Right ventricle myocardium superior (tissue), 1 donor: Measurements from ENCODE around the gene NUP93. TPM values are rescaled to one million over a fixed set of nuclear protein-coding genes. Genes with fewer than 3 reads are reported as not detected.

ENCODE experiments used
- ATAC-seq: fragments of 200-7000 bp; cut with Tn5 transposase; one replicate; pipeline ENCODE4 v1.9.1; 2020; ENCODE audit warnings: mild to moderate bottlenecking; ENCODE audit not compliant: poor library complexity
- DNase-seq: peaks from one replicate; pipeline ENCODE4 v3.0.0-alpha.2; 2020
- intact Hi-C: fragments of 100-400 bp; cut with DNase I; formaldehyde crosslinking; loops from one replicate; pipeline ENCODE4 v1.11.2; 2022
- total RNA-seq: library from RNA; stranded (reverse); fragmentation: NEBNext Ultra II Directional; extraction: Animal tissue kit (Norgen Biotek cat#: 25700); gene quantifications from one replicate; pipeline ENCODE4 v1.2.1, GENCODE V29; 2021
- donor health status: DM: no; HTN: yes; CAD: no; lungs with severe emphysema.

NUP93 gene
- total RNA-seq, 1 donor from 2014 or later, result 20.6 TPM

DNA sequence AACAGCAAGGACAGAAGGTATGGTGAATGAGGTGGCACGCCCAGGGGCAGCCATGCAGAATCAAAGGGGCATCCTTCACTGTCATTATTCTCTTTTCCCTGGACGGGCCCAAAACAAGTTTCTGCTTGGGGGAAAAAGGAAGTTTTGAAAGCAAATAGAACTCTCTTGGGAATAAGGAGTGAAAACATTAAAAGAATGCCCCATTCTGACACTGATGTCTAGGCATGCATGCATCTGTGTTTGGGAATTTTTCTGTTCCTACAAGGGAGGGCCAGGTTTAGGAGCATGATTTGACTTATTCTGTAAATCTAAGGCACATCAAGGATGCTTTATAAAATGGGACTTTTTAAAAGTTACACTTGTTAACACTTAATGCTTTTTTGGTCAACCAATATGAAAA, 100.7 kb downstream of the NUP93 start:
- intact Hi-C loops, result no loop called here
- no peak for DNase-seq
- no peak for ATAC-seq

DNA sequence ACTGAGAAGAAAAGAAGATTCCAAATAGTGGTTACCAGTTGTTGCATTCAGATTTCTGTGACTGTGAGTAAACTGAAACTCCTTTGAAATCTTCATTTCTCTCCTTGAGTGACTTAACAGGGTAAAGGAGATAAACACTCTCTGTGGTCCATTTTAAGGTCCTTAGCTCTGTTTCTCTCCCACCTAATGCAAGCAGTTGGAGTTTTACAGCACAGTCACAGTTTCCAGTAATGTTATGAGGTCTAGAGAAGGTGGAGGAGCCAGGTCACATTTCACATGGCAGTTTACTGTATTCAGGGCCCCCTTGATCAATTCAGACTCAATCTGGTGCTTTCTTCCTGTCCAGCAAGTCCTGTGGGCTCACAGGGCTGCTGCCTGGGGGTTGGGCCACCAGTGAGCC, 102.8 kb downstream of the NUP93 start:
- ATAC-seq (no peak), DNase-seq (no peak)
- intact Hi-C loops, result no loop called here

DNA sequence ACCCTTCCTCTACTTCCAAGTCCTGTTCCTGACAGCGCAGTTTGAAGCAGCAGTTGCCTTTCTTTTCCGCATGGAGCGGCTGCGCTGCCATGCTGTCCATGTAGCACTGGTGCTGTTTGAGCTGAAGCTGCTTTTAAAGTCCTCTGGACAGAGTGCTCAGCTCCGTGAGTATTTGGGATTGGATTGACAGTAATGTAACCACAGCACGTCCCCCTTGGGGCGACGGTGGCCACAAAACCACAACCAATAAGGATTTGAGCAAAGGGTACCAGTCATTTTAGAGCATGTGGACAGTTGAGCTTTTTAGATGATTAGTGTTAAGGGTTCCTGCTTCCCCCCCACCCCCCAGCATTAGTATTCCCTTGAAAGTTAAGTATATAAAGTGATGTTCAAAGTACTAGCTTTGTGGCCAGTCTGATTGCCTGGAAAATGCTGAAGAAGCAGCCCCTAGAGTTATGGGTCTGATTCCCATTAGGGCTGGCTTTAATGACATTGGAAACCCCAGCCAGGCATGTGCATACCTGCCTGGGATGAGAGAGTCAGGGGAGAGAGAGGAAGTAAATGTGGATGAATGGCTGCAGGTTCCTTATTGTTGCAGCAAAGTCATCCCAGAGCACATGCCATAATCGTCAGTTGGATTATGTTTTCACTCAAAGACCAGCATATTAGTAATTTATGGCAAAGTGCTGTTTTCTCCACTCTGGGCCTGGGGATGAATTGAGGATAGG, 103.5 kb downstream of the NUP93 start:
- no peak for ATAC-seq
- no peak for DNase-seq
- intact Hi-C loops, result no loop called here

DNA sequence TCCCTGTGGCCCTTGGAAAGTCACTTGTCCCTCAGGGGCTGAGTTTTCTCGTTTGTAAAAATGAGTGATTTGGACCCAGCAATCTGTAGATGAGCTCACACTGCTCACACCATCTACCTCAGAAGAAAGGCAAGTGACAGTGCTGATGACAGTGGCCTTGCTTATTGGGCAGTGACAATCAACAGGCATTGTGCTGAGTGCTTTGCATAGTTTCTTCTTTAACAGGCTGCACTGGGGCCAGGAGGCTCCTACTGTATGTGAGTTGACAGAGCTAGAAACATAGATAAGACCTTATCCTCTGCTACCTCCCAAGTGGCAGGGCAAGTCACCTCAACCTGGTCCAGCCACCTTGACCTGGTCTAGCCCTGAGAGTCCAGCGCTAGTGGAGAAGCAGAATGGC, 105.4 kb downstream of the NUP93 start:
- intact Hi-C loops, result no loop called here
- DNase-seq (no peak), ATAC-seq (no peak)

DNA sequence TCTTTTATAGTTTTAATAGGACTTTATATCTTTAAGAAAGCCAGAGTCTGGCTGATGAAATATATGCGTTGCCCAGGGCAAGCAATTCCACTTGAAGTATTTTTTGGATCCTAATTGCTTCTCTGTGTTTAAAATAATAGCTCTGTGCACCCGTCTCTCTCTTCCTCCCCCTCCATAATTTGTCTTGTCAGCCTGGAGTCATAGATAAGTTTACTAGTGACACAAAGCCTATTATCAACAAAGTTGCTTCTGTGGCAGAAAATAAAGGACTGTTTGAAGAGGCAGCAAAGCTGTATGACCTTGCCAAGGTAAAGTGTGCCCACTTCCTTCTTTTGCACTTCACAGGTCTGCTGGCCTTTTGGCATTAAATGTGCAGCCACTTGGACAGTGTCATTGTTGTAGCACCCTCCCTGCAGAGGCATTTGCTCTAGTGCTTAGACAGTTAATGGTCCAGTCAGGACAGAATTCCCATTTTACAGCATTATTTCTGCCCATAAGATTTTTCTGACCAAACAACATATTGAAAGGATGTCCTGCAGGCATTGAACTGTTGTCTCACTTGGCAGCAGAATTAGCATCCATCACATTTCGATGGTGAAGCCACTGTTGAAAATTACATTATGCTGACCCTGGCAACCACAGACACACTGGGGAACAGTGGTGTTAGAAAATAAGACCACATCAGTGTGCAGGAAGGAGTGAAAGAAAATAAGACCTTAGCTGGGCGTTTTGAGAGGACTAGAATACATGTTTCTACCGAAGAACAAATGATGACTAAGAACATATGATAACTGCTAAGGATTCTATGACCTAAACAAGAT, 106.7 kb downstream of the NUP93 start:
- intact Hi-C loops, result no loop called here
- peak; percentile 27 for ATAC-seq
- no peak for DNase-seq

DNA sequence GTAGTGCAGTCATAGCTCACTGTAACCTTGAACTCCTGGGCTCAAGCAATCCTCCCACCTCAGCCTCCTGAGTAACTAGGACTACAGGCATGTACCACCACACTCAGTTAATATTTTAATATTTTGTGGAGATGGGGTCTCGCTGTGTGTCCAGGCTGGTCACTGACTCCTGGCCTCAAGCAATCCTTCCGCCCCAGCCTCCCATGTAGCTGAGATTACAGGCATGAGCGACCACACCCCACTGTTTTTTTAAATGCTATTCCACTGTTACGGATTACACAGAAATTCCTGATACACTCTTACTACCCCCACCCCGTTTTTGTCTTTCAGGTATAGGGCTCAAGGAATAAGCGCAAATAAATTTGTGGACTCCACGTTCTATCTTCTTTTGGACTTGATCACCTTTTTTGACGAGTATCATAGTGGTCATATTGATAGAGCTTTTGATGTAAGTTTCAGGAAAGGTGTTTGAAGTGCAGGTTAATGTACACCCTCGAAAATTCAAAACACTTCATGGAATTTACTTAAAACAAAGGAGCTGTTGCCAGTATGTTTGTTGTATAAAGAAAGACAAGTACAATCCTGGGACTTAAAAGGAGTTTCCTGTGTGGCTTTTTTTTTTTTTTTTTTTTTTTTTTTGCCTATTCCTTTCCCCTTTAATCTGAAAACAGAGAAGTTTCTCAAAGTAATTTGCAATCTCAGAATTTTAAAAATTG, 108.9 kb downstream of the NUP93 start:
- no peak for ATAC-seq
- no peak for DNase-seq
- intact Hi-C loops, result no loop called here

DNA sequence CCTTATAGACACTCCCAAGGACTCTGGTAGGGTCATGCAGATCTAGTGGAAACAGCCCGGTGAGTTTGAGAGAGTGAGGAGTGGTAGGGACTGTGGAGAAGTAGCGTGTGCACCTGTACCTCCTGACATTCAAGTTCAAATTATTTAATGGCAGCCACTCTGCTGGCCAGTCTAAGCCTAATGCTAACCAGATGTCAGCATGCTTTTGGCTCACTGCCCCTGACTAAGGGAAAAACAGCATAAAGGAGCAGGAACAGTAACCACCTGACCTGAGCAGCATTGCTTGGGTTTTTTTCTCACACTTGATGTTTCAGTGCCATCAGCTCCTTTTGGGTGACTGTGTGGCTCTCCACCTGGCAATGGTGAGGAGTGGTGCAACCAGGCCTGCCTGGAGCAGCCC, 111.3 kb downstream of the NUP93 start:
- DNase-seq (no peak), ATAC-seq (no peak)
- intact Hi-C loops, result no loop called here

DNA sequence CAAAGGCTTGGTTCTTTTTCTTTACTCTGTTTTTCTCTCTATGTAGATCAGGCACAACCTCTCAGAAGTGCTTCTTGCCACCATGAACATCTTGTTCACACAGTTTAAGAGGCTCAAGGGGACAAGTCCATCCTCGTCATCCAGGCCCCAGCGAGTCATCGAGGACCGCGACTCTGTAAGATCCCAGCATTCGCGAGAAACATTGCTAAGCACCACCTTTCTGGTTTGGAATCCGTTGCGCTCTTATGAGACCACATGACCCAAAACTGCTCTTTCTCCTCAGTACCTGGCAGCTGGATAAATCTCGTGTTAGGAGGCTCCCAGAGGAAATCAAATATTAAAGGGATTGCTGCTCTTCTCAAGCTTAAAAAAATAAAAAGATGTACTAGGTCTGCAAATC, 111.7 kb downstream of the NUP93 start:
- ATAC-seq (no peak), DNase-seq (no peak)
- intact Hi-C loops, result no loop called here

DNA sequence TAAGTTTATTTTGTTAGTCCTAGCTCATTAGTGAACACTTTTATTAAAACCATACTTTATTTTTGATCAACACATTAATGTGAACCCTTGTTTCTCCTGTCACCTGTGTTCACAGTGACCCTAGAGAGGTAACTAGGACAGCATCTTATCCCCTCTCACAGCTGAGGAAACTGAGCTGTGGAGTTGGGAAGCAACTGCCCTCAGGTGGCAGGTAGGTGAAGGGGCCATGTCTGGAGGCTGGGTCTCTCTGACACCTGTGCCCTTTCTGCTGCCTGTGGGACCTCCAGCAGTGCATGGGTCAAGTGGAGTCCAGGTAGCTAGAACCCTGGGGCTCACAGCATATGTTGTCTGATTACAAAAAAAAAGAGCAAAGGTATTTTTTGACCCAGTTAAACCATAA, 112.2 kb downstream of the NUP93 start:
- intact Hi-C loops, result no loop called here
- ATAC-seq, result no peak

DNA sequence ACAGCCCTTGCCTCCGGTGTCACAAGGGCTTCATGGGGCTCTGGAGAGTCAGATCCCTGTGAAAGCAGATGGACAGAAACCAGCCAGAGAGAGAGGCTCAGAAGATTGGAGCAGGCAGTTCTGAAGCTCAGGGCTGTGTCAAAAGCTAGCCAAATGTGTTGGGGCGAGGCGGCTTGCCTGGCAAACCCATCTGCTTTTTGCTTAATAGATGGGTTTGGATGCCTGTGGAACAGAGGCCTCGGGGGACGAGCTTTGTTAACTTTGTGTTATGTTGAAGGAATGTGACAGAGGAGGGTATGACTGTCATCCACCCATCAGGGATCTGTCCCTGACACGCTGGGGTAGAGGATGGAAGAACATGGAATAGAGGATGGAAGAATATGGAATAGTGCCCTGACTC, 114.1 kb downstream of the NUP93 start:
- DNase-seq (no peak), ATAC-seq (no peak)
- intact Hi-C loops, result no loop called here

More for the DNA sequence above, 112.2 kb downstream of the NUP93 start:
- DNase-seq, result no peak

GRCh38 chr16:56847173-56847910, 117.4 kb downstream of the NUP93 start:
- intact Hi-C loops, result no loop called here
- DNase-seq (no peak), ATAC-seq (no peak)

- intact Hi-C loops, result no loop called here
- no peak for DNase-seq
- peak; percentile 85 for ATAC-seq
Observed at GRCh38 chr16:56848029-56848936, 118.4 kb downstream of the NUP93 start.

DNA sequence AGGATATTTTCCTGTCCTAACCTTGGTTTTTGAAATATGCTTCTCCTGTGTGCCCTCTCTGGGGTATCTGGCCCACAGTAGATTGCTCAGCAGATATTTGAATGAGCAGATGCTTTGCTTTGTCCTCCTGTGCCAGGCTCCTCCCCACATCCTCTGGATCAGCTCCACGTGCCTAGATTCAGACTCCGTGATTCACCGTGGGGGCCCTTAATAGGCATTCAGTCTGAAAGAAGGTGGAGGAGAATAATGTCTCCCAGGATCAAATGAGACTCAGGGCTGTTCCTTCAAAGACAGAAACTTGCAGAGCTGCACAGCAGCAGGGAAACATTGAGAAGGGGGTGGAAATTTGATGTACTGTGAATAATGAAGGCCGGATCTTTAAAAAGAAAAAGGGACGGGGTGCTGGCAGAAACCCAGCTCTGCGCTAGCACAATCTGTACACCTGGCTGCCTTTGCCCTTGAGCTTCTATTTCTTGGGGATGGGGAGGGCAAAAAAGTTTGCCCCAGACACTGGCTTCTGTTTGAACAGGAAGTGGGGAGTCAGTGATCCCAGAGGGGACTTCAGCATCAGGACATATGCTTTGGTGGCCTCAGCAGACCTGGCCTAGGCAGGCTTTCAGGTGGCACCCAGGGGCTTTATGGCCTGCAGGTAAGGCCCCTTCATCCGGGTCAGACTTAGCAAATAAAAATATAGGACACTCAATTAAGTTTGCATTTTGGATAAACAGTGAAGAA, 119.2 kb downstream of the NUP93 start:
- DNase-seq (no peak), ATAC-seq (no peak)

DNA sequence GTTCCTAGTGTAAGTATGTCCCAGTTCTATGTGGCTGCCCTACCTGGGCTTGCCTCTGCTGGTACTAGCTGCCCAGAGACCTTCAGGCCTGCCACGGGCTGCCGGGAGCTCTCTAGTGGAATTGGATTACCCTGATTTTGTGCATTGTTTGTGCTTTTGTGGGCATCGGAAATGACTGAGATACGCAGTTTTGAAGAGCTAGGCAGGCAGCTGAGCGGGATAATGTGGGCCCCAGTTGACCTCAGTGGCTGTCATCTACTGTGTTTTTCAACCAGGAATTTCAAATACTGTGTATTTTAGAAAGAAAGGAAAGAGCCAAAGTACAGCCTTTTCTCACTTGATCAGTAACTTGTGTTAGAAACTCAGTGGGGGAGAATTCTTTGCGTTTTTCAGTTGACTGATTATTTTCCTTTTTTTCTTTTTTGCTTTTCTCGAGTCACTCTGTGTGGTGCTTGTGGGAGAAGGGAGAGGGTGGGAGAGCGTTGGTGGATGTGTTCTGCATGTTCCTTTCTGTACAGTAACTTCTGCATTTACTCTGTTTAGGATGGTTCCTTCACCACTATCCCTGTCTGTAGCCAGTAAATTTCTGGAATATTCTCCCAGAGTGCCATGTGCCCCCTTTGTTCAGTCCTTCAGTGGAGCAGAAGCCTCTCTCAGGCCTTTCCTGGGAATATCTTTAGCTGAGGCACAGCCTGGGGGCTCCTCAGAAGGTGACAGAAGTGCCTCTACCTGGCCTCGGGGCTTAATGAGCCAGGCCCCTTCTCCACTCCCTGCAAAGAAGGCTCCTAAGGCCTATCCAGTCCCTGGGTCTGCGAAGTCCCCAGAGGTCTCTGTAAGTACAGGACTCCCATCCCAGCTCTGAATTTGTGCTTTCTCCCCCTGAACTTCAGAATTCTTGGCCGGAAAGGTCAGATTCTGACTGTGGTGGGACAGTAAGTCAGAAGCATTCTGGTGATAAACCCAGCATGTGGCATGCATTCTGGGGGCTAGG, 120.1 kb downstream of the NUP93 start:
- intact Hi-C loops, result no loop called here
- ATAC-seq (no peak), DNase-seq (no peak)

More for the DNA sequence above, 119.2 kb downstream of the NUP93 start:
- intact Hi-C loops, result no loop called here

GRCh38 chr16:56851671-56852400, 121.9 kb downstream of the NUP93 start:
- no peak for ATAC-seq
- intact Hi-C loops, result no loop called here
- no peak for DNase-seq

- no peak for DNase-seq
- ATAC-seq, result no peak
- intact Hi-C loops, result no loop called here
Observed at GRCh38 chr16:56852401-56852730, 122.4 kb downstream of the NUP93 start.
